ENCODE measurements around the gene PPIA.

DNA sequence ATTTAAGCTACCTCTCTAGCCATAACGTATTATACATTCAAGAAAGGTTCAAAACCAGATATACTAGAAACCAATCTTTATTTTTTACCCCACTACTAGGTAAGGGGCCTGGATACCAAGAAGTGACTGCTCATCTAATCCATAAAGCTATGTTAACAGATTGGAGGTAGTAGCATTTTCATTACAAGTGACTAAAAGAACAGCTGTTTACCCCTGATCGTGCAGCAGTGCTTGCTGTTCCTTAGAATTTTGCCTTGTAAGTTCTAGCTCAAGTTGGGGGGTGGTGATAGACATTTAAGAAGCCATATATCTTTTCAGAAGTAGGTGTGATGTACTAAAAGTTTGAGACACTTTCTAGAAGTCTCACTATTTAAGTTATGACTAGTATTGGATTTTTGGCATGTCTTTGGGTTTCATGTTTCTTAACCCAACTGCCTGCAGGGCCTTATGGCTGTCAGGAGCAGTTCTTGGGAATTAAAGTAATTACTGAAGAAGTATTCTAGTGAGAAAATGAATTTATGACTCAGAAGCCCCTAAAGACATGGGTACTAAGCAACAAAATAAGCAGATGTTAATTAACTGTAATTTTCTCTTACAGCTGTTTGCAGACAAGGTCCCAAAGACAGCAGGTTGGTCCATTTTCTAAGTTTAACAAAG is 2.3 kb downstream of the PPIA start:
- TF ChIP-seq TAF1 (IDR thresholded peaks at IDR 0.05; ENCODE audit: low read depth, low read length) (no peak), POLR2AphosphoS5 (IDR thresholded peaks at IDR 0.05; ENCODE audit: low read depth, low read length) (no peak), POLR2A (IDR thresholded peaks at IDR 0.05; ENCODE audit: low read depth, low read length) (no peak), SPI1 (IDR thresholded peaks at IDR 0.05; ENCODE audit: low read depth, low read length) (no peak), PAX5 (IDR thresholded peaks at IDR 0.05; ENCODE audit: insufficient read depth, low read length, severe bottlenecking) (no peak)
